Panc1 (cell line): ENCODE measurements around the gene UNC5B. TPM values are rescaled to one million over a fixed set of nuclear protein-coding genes. Genes with fewer than 3 reads are reported as not detected.

Experiments
- ATAC-seq: fragments of 200-7000 bp; cut with Tn5 transposase; 2 replicates; pipeline ENCODE4 v1.9.1; 2020; ENCODE audit warnings: mild to moderate bottlenecking, moderate library complexity
- BruUV-seq: library from RNA; stranded (reverse); fragments of 400-500 nt; replicated peaks from 2 replicates; lab custom pipeline; 2021; lab: Mats Ljungman, UMichigan
- CTCF ChIA-PET: fragments of 300-600 bp; sonication (Branson Sonifier 250); formaldehyde crosslinking; loops from one replicate; lab custom pipeline; 2022; ENCODE audit warnings: antibody characterized with exemption; lab: Charles Lee
- POLR2A ChIA-PET: fragments of 300-600 bp; sonication (Branson Sonifier 250); formaldehyde crosslinking; loops from one replicate; lab custom pipeline; 2022; ENCODE audit warnings: antibody characterized with exemption; lab: Charles Lee
- DNase-seq: peaks from one replicate; pipeline ENCODE4 v3.0.0-alpha.2; 2010; ENCODE audit warnings: low read depth, low spot score
- H3K27ac ChIP-seq: 2 replicates; pipeline ENCODE4 v1.5.1; 2011; ENCODE audit warnings: mild to moderate bottlenecking, low read length, inconsistent platforms
- H3K27me3 ChIP-seq: fragments of 200-500 bp; sonication (Bioruptor generic); 2 replicates; pipeline ENCODE4 v1.6.0; 2014; ENCODE audit warnings: low read length, inconsistent platforms; ENCODE audit not compliant: control insufficient read depth, insufficient read depth
- H3K36me3 ChIP-seq: fragments of 200-500 bp; sonication (Bioruptor generic); 2 replicates; pipeline ENCODE4 v1.5.1; 2014; ENCODE audit warnings: inconsistent platforms, mild to moderate bottlenecking, low read length, moderate library complexity; ENCODE audit not compliant: control insufficient read depth, insufficient read depth
- H3K4me1 ChIP-seq: 2 replicates; pipeline ENCODE4 v1.5.1; 2011; ENCODE audit warnings: inconsistent platforms, mild to moderate bottlenecking, low read length, moderate library complexity; ENCODE audit not compliant: control insufficient read depth, insufficient read depth
- H3K4me3 ChIP-seq, 2 experiments: 2 replicates each; pipeline ENCODE4 v1.5.1; 2011 to 2012; ENCODE audit warnings: low read depth in 2 of 2, low read length in 2 of 2, mild to moderate bottlenecking in 2 of 2, inconsistent platforms in 1 of 2, moderate library complexity in 1 of 2
- H3K9me3 ChIP-seq: fragments of 200-500 bp; sonication (Bioruptor generic); 2 replicates; pipeline ENCODE4 v1.5.1; 2014; ENCODE audit warnings: low read depth, mild to moderate bottlenecking, inconsistent platforms, low read length, moderate library complexity; ENCODE audit not compliant: control insufficient read depth, insufficient read depth
- POLR2AphosphoS5 ChIP-seq: IDR thresholded peaks from 2 replicates; pipeline ENCODE4 v1.6.1; 2012; ENCODE audit warnings: mild to moderate bottlenecking, low read depth, low read length, moderate library complexity
- SIN3A ChIP-seq: IDR thresholded peaks from 2 replicates; pipeline ENCODE4 v1.6.1; 2012; ENCODE audit warnings: low read depth, mild to moderate bottlenecking, low read length, moderate library complexity, borderline replicate concordance; ENCODE audit not compliant: insufficient read depth
- TCF7L2 ChIP-seq: IDR thresholded peaks from 2 replicates; pipeline ENCODE4 v1.6.1; 2011; ENCODE audit warnings: mild to moderate bottlenecking, low read depth, low read length, inconsistent platforms
- in situ Hi-C: cut with HindIII; loops from 2 replicates; pipeline ENCODE4 v1.10.0; 2016; ENCODE audit warnings: low sequenced_read_pairs, low pct_unique_long_range_greater_than_20kb
- intact Hi-C: fragments of 100-400 bp; cut with micrococcal nuclease; formaldehyde crosslinking; loops from one replicate; pipeline ENCODE4 v1.10.0; 2022; ENCODE audit not compliant: unreplicated experiment
- total RNA-seq: library from RNA; stranded (reverse); gene quantifications from one replicate; pipeline ENCODE4 v1.2.1, GENCODE V29; 2021; ENCODE audit not compliant: unreplicated experiment
- TF ChIP-seq, protein P1 (sequence below), 2 experiments: IDR thresholded peaks; 2 replicates each; pipeline ENCODE4 v1.6.1; 2011 to 2012; ENCODE audit warnings: low read depth in 2 of 2, control low read depth in 1 of 2, low read length in 1 of 2, mild to moderate bottlenecking in 1 of 2, moderate library complexity in 1 of 2; ENCODE audit not compliant: insufficient read depth in 1 of 2
- TF ChIP-seq, protein P2 (sequence below): fragments of 450-650 bp; IDR thresholded peaks from 2 replicates; pipeline ENCODE4 v1.5.1; 2017; ENCODE audit warnings: mild to moderate bottlenecking

Gene UNC5B
- total RNA-seq, 1 experiment from 2014 or later: 1.1 TPM

DNA sequence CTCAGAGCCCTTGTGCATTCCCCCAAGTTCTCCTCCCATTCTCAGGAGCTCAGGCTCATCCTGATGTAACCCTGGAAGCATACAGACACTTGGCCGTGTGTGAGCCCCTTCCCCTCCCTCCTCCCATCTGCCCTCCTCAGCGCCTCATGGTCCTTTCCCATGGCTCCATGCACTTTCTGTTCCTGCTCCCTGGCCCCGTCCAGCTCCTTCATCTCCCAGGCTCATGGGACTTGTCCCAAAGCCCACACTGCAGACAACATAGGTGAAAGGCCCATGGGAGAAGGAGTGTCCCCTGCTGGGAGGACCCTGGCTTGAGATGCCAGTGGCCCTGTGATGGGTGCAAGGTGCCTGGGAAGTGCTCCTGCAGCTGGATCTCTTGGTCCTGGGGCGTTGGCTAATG is 82.5 kb downstream of the UNC5B start:
- intact Hi-C loops (no loop called here), in situ Hi-C loops (no loop called here)
- no peak for TF ChIP-seq SIN3A
- TF ChIP-seq, protein P1, sequence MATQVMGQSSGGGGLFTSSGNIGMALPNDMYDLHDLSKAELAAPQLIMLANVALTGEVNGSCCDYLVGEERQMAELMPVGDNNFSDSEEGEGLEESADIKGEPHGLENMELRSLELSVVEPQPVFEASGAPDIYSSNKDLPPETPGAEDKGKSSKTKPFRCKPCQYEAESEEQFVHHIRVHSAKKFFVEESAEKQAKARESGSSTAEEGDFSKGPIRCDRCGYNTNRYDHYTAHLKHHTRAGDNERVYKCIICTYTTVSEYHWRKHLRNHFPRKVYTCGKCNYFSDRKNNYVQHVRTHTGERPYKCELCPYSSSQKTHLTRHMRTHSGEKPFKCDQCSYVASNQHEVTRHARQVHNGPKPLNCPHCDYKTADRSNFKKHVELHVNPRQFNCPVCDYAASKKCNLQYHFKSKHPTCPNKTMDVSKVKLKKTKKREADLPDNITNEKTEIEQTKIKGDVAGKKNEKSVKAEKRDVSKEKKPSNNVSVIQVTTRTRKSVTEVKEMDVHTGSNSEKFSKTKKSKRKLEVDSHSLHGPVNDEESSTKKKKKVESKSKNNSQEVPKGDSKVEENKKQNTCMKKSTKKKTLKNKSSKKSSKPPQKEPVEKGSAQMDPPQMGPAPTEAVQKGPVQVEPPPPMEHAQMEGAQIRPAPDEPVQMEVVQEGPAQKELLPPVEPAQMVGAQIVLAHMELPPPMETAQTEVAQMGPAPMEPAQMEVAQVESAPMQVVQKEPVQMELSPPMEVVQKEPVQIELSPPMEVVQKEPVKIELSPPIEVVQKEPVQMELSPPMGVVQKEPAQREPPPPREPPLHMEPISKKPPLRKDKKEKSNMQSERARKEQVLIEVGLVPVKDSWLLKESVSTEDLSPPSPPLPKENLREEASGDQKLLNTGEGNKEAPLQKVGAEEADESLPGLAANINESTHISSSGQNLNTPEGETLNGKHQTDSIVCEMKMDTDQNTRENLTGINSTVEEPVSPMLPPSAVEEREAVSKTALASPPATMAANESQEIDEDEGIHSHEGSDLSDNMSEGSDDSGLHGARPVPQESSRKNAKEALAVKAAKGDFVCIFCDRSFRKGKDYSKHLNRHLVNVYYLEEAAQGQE (IDR thresholded peaks at IDR 0.05; ENCODE audit: insufficient read depth in 1 of 2, low read depth in 2 of 2, low read length in 1 of 2): no peak
- TF ChIP-seq TCF7L2: no peak
- TF ChIP-seq POLR2AphosphoS5: no peak
- TF ChIP-seq, protein P2, sequence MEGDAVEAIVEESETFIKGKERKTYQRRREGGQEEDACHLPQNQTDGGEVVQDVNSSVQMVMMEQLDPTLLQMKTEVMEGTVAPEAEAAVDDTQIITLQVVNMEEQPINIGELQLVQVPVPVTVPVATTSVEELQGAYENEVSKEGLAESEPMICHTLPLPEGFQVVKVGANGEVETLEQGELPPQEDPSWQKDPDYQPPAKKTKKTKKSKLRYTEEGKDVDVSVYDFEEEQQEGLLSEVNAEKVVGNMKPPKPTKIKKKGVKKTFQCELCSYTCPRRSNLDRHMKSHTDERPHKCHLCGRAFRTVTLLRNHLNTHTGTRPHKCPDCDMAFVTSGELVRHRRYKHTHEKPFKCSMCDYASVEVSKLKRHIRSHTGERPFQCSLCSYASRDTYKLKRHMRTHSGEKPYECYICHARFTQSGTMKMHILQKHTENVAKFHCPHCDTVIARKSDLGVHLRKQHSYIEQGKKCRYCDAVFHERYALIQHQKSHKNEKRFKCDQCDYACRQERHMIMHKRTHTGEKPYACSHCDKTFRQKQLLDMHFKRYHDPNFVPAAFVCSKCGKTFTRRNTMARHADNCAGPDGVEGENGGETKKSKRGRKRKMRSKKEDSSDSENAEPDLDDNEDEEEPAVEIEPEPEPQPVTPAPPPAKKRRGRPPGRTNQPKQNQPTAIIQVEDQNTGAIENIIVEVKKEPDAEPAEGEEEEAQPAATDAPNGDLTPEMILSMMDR: no peak
- Histone ChIP-seq H3K36me3 (no peaks in the 10 kb centered on the region), H3K4me1 (no peaks in the 10 kb centered on the region), H3K27ac (no peak overlapping the region), H3K9me3 (no peaks in the 10 kb centered on the region), H3K4me3 (no peak overlapping the region), H3K27me3 (peaks cover 3% of the 10 kb centered on the region; the same call in 1 of the 2 replicates)
- POLR2A ChIA-PET: no interaction called here
- CTCF ChIA-PET: no interaction called here
- BruUV-seq: no TSS peak
- DNase-seq (no peak), ATAC-seq (no peak)

DNA sequence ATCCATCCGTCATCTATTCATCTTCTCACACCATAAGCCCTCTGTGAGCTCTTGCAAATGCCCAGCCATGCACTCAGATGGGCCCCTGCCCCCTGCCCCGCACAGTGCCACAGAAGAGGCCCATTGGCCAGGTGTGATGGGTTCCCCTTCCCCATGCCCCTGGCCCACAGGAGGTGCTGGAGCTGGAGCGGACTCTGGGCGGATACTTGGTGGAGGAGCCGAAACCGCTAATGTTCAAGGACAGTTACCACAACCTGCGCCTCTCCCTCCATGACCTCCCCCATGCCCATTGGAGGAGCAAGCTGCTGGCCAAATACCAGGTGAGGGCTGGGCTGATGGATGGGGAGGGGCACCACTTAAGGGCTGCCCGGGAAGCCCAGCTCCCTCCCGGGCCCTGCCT is 83.3 kb downstream of the UNC5B start:
- Histone ChIP-seq H3K27ac (no peak overlapping the region), H3K4me3 (no peak overlapping the region), H3K27me3 (peaks cover 4% of the 10 kb centered on the region; the same call in 1 of the 2 replicates), H3K4me1 (no peaks in the 10 kb centered on the region), H3K36me3 (no peaks in the 10 kb centered on the region), H3K9me3 (no peaks in the 10 kb centered on the region)
- no peak for DNase-seq
- ChIA-PET CTCF (no interaction called here), POLR2A (no interaction called here)
- intact Hi-C loops: no loop called here
- in situ Hi-C loops: no loop called here
- no peak for ATAC-seq
- TF ChIP-seq, protein P1 (IDR thresholded peaks at IDR 0.05; ENCODE audit: insufficient read depth in 1 of 2, low read depth in 2 of 2, low read length in 1 of 2): no peak
- TF ChIP-seq, protein P2: no peak
- TF ChIP-seq SIN3A: no peak
- no peak for TF ChIP-seq POLR2AphosphoS5
- no peak for TF ChIP-seq TCF7L2
- no TSS peak for BruUV-seq
